Measurements from ENCODE around the gene THOC3.
"Not testable (repeated sequence)": the region's sequence is repeated elsewhere in the genome, so short reads cannot be mapped to it uniquely, and the experiment has no call there.

THOC3 gene, protein sequence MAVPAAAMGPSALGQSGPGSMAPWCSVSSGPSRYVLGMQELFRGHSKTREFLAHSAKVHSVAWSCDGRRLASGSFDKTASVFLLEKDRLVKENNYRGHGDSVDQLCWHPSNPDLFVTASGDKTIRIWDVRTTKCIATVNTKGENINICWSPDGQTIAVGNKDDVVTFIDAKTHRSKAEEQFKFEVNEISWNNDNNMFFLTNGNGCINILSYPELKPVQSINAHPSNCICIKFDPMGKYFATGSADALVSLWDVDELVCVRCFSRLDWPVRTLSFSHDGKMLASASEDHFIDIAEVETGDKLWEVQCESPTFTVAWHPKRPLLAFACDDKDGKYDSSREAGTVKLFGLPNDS

DNA sequence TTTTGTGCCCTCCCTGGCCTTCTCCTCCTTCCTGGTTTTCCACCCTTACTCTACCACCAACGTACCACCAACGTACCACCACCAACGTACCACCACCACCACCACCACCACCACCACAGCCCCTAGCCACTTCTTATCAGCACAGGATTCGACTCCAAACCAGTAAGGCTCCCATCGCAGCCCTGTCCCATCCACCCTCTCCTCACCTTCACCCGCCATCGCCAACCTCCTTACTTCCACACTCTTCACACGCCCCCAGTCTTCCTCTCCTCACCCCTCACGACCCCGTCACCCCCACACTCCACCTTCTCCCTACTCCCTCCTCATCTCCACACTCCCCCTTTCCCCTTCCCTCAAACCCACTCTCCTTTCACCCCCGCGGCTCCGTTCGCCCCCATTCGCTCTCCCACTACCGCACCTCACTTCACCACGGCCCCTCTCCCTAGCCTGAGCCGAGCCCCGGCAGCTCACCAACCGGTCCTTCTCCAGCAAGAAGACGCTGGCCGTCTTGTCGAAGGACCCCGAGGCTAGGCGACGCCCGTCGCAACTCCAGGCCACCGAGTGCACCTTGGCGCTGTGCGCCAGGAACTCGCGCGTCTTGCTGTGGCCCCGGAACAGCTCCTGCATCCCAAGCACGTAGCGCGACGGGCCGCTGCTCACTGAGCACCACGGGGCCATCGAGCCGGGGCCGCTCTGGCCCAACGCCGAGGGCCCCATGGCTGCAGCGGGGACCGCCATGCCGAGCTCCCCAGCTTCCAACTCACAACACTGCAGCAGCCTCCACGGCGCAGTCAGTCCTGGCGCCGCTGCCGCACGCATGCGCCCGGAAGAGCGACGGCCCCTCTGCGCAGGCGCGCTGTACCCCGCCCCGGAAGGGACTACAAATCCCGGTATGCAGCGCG, at the start of gene THOC3:
TSS of gene THOC3 (minus strand) at position 845 of the 902 bp plus-strand sequence. CDS start at position 738, 107 bp downstream.
- not testable (repeated sequence) for DNase-seq

DNA sequence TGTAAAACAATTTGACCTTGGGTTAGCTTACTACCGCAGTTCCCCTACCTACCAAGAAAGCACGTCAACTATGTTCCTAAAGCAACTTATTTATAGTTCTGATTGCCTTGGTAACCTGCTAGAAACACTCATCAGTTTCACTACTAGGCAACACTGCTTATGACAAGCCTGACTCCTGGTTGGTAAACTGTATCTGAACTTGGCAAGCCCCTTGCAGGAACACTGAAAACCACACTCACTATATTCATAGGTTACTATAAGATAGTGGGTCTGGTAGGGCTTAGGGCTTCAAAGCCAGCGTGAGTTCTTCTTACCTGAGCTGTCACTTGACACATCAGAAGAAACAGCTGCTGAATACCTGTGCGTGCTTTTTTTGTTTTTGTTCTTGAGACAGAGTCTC, 49.2 kb upstream of the THOC3 start:
- DNase-seq: not testable (repeated sequence)

DNA sequence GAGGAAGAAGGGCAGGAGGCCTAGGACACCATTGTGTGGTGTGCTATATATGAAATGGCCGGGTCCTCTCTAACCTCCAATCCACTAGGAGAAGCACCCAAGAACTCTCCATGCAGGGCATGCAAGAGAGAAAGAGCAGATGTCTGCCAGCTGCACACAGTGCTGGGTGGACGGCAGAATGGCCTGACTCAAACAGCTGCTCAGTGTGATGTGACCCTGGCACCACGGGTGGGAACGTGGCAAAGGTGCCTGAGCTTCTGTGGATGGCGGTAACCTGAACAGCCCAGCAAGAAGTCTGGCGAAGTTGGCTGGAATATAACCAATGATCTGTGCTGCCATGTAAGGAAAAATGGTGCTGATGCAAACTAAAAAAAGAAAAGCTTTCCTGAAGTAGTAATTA, 46.2 kb upstream of the THOC3 start:
- not testable (repeated sequence) for DNase-seq

DNA sequence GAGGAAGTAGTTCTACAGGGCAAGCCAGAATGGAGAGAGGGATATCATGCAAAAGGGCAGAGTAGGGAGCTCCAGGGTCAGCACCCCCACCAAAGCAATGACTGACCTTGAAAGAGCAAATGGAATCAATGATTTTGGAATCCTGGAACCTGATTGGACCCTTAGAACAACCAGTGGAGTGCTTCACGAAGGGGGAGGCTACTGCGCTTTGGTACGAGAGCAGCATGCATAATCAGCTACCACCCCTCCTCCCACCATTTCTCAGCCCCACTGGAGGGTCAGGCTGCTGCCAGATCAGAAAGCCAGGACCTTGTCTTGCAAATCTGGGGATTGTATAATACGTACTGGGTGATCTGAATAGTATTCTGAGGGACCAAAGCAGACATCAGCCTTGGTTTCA, 43.0 kb upstream of the THOC3 start:
- DNase-seq: not testable (repeated sequence)

DNA sequence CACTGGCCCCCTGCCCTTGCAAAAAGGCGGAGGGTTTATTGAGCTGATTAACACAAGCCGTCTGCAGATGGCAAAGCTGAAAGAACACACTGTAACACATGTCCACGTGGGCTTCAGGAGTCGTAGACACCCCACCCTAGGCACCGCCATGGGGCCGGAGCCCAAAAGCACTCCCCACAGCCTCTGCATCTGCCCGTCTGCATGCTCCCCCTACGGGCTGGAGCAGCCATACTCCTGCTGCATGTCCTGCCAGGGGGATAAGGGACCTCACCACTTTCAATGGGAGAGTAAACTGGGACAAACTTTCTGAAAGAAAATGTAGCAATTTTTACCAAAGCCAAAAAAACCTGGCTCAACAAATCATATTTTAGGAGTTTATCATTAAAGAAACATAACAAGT, 42.1 kb upstream of the THOC3 start:
- DNase-seq: not testable (repeated sequence)

DNA sequence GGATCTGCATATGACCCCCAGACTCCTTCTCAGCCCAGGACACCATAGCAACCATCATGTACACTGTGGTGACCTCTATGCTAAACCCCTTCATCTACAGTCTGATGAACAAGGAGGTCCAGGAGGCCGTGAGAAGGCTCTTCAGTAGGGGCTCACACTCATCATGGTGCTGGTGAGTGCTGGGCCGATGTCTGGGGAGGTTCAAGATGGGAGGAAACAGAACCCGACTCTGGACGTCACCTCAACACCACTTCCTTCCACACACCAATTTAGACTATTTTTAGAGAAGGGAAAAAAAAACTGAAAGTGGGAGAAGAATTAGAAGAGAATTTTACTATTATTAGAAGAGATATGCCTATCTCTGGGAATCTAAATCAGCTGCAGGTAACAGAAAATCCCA, 39.1 kb upstream of the THOC3 start:
- DNase-seq: not testable (repeated sequence)

DNA sequence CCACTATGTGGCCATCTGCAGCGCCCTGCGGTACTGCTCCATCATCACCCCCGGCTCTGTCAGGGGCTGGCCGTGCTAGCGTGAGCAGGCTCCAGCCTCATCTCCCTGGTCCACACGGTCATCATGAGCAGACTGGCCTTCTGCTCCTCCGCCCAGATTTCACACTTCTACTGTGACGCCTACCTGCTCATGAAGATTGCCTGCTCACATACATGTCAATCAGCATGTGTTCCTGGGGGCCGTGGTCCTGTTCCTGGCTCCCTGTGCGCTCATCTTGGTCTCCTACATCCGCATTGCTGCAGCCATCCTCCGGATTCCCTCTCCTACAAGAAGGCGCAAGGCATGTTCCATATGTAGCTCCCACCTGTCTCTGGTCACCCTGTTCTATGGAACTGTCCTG, 38.7 kb upstream of the THOC3 start:
- not testable (repeated sequence) for DNase-seq

DNA sequence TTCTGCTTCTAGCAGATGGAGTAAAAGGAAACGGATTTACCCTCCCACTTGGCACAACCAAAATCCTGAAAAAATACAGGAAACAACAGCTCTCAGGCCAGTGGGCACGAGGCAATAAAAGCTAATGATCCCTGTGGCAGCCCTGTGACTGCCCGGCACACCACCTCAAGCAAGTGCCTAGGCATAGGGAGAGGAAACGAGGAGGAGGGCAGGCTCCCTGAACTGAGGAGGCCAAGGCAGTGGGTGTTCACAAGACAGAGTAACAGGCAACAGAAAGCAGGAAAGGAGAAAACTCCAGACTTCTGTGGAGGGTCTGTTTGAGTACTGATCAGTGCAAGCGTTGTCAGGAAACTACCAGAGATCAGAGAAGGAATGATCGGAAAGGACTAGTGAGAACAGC, 29.9 kb upstream of the THOC3 start:
- DNase-seq: not testable (repeated sequence)

DNA sequence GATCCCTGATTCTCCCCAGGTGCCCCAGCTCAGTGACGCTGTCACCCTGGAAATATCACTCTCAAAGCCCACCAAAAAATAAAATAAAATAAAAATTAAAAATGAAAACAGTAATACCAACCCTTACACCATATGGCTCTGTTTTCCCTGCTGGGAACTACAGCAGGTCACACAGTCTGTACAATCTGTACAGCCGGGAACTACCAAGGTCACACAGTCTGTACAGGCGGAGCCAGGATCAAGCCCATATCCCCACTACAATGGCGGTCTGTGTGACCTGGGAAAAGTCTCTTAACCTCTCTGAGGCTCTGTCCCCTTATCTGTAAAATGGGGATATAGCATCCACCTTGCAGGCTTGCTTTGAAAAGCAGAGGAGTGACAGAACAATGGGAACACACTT, 29.4 kb upstream of the THOC3 start:
- DNase-seq: not testable (repeated sequence)

DNA sequence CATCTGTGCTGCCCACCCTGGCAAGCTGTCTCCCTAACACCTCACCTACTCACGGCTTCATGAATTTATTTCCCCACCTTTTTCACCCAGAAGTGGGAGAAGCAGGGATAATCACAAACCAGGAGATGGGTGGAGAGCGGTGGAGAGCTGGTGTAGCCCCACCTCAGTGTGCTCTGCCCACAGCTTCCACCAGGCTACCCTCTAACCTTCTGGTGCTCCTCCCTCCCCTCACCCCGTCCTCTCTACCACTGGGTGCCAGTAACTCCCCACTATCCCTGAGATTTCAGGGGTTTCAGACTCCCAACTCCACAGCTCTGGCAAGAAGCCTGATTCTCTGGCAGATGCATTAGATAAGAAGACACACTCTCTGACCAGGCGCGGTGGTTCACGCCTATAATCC, 28.7 kb upstream of the THOC3 start:
- DNase-seq: not testable (repeated sequence)

DNA sequence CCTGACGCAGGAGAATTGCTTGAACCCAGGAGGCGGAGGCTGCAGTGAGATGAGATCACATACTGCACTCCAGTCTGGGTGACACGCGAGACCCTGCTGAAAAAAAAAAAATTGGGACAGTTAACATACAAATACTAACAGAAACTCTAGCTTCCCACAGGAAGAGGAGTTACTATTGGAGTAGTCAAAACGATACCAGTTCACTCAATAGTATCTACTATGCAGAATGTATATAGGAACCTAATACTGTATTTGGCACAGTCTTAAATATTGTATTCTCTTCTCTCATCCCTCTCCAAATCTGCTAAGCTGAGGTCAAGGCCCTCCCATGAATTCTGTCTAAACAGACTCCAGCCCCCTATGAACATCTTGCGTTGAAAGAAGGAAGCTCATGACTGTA, 27.4 kb upstream of the THOC3 start:
- DNase-seq: not testable (repeated sequence)

DNA sequence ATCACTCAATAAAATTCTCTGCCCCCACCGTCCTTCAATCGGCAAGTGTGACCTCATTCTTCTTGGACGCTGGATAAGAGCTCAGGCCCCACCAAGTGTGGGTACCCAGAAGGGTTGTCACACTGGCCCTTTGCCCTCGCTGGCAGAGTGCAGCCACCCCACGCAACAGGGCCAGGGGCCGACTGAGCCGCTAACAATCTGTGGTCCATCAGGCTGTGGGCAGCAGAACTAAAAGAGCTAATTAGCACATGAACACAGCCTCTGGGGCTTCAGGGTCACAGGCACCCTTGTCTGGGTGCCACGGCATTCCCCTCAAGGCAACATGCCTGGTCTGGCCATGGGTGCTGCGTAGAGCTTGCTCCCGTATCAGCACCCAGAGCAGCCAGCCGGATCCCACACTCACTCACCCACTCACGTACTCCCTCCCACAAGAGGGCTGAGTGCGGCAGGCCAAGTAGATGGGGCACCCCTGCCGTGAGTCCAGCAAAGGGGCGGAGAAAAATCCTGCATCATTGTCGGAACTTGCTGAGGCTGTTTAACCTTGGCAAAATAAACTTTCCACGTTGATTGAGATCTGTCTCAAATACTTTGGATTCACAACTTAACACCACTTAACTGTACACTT, 11.4 kb upstream of the THOC3 start:
- DNase-seq: not testable (repeated sequence)

DNA sequence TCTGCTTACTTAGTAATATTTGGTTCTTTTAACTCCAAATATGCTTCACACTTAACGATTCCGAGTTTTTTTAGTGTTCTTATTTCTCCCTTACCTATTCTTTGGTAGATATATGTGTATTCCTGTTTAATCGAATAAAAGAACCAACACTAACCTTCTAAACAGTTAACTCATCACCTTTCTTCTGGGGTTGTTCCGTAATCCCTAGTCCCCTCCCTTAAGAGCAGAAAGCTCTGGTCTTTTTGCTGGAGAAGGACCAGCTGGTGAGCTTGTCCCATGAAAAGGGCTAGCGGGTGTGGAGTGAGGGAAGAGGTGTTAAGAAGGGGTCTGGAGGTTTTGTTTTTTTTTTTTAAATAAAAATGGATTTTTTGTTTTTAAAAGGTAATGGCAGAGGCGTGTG, 266 bp upstream of the THOC3 start:
- not testable (repeated sequence) for DNase-seq

DNA sequence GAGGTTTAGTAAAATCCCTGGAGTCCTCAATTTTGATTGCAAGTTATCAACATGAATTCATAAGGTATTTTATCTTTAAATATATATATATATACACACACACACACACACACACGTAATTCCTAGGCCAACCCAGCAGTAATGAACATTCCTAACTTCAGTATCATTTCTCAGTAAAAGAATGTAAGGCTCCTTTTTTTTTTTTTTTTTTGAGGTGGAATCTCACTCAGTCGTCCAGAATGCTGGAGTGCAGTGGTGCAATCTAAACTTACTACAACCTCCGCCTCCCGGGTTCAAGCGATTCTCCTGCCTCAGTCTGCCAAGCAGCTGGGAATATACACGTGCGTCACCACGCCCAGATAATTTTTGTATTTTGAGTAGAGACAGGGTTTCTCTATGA, 5.8 kb downstream of the THOC3 start:
- DNase-seq: not testable (repeated sequence)

DNA sequence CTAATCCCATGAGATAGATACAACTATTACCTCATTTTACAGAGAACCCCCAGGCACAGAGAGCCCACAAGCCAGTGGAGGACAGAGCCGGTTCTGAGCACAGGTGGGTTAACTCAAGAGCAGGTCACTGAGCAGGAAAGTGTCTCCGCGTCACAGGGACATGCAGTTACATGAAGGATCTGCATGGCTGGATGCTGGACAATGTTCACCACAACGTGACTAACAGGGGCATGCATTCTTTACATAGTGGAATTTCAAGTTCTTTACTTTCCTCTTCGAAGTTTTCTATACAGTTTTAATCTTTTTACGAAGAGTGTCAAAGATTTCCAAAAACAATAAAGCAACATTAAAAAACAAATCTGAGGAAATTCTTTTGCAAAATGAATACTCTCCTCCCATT, 7.9 kb downstream of the THOC3 start:
- DNase-seq: not testable (repeated sequence)

DNA sequence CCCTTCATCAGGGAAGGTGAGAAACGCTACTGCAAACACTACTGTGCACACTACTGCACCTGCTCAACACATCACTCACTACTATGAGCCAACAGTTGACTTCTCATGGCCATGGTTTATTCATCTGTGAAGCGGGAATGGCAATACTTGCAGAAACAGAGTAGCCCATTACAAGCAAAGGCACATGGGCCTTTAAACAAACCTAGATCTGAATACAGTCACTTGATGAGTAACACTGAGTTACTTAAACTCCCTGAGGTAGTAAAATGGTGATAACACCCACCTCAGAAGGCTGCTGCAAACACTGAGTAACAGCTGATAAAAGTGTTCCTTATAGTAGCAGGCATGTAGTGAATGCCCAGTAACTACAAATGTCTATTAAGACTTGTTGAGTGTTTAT, 9.6 kb downstream of the THOC3 start:
- DNase-seq: not testable (repeated sequence)

DNA sequence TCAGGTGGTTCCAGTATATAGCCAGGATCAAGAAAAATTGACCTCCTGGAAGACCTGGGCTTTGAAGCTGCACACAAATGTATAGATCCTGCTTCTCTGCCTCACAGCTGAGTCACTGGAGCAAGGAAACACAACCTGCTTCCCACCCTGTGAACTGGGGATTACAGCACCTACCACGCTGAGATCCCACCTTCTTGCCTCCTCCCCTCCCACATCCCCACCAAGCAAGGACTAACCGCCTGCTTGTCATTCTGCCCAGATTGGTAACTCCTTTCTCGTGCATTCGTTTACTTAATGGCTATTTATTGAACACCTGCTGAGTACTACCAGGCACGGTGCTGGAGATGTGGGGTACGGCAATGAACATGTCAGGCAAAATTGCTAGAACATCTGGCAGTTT, 14.0 kb downstream of the THOC3 start:
- DNase-seq: not testable (repeated sequence)

DNA sequence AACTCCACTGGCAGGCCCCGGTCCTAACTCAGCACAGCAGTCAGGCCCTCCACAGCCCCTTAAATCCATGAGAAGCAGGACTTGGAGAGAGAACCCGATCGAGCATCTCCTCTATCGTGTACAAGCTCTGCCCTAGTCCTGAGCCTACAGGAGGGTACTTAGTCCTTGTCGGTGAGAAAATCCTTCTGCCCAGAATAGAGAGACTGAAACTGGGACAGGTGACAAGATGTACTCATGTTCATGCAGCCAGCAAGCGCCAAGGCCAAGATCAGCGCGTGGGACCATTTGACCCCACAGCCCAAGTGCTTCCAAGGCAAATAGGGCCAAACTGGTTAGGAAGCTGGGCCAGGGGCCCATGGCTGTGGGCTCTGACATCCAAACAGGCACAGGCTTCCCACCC, 15.3 kb downstream of the THOC3 start:
- DNase-seq: not testable (repeated sequence)

DNA sequence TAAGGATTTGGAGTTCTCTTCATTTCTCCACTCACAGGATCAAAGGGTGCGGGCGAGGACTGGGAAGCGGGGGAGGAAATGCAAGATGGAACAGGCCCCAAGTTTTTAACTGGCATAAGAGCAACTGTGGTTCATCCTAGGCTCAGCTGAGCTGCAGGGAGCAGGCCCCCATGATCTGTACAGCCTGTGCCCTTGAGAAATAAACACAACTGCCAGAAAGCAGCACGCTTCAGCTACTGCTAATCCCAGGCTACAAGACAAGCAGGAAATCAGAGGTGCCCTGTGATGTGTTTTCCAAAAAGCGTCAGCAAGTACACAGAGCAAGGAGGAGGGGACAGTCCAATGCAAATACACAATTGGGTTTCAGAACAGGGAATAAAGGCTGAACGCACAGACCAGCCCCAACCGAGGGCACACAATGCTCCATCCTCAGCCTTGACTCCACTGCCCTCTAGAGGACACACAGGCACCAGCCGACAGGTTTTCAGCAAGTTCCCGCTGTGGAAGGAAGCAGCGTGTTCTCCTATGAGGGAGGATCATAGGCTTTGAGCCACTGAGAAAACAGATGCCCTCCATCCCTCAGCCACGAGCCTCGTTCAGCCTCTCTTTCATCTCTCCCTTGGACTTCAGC, 16.7 kb downstream of the THOC3 start:
- not testable (repeated sequence) for DNase-seq

DNA sequence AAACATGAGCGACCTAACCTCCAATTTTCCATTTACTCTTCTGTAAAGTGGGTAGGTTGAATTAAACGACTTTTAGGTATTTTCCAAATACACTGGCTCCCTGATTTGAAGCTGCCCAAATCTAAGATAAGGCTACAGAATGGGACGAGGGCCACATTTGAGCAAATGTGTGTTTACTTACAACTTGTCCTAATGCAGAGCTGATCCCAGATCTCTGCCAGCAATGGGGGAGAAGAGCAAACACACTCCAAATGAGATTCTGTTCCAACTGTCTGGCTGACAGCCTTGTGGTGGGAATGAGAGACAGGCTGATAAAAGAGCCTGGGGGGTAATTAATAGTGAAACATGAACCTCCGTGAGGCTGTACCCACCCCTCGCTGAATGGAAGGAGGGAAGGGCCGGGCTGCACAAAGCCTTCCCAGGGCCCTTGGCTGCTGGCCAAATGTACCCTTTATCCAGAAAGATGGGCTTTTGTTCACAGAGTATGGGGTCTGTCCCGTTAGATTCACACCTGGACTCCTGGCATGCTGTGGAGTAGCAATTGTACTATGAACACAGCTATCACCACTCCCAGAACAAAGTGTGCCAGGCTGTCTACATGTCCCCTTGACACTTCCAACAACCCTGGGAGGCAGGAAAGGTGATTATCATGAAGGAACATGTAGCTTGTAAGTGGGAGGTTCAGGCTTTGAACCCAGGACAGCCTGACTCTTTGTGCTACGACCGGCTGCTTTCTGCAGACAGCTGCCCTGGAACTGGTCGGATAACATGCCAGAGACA, 19.6 kb downstream of the THOC3 start:
- not testable (repeated sequence) for DNase-seq

DNA sequence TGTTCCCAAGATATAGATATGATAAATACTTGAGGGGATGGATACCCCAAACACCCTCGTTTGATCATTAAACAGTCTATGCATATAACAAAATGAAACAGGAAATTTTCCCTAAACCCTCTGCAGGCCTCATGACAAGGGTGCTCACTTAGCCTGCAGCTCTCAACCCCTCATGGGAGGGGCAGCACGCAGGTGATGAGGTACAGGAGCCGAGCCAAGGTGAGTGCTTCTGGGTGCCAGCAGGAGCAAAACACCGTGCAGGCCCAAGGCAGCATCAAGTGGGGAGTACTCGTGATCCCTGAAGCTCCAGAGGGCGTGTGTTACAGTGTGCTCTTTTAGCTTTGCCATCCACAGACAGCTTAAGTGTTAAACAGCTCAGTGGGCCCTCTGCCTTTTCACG, 24.9 kb downstream of the THOC3 start:
- not testable (repeated sequence) for DNase-seq

DNA sequence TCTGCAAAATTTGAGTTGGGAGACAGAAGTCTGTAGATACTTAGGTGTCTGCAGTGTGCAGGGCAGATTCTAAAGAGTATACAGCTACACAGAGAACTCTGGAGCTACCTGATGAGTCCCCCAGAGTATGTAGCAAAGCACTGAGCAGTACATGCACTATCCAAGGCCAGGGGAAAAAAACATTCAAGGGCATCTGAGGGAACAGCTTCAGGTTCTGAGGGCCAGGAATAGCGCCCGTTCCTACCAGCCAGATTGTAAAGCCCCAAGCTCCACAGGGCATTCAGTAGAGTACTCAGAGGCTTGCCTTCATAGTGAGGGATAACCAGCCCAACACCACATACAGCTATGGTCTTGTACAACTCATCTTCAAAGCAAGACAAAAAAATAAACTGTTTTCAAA, 27.5 kb downstream of the THOC3 start:
- DNase-seq: not testable (repeated sequence)
